NCI-H510A (cell line): ENCODE measurements around the gene ATP4A.
A peak's percentile ranks its signal among the peaks of the same experiment; 100 is the strongest.

Experiments
- DNase-seq: peaks from one replicate; lab custom pipeline; 2025; lab: John Stamatoyannopoulos, UW

The ATP4A gene

GRCh38 chr19:35524181-35524837 lies 39.1 kb downstream of the ATP4A start:
- no peak for DNase-seq

- no peak for DNase-seq
These were observed 40.6 kb downstream of the ATP4A start for GRCh38 chr19:35522745-35523327.

GRCh38 chr19:35521124-35521743 lies 42.2 kb downstream of the ATP4A start:
- DNase-seq: no peak

GRCh38 chr19:35519291-35519690 lies 44.2 kb downstream of the ATP4A start:
- no peak for DNase-seq

GRCh38 chr19:35518313-35518712 lies 45.1 kb downstream of the ATP4A start:
- DNase-seq: no peak

- DNase-seq: no peak
These were observed 46.1 kb downstream of the ATP4A start for GRCh38 chr19:35517342-35517741.

GRCh38 chr19:35516310-35516709 lies 47.1 kb downstream of the ATP4A start:
- DNase-seq: no peak

- DNase-seq: no peak
These were observed 49.1 kb downstream of the ATP4A start for GRCh38 chr19:35514282-35514809.

- no peak for DNase-seq
These were observed 49.7 kb downstream of the ATP4A start, which contains the start of gene DMKN for GRCh38 chr19:35513628-35514281. DMKN (minus strand) TSS chr19:35513649; CDS start chr19:35513475, 174 bp downstream.

- no peak for DNase-seq
These were observed 50.4 kb downstream of the ATP4A start for GRCh38 chr19:35512831-35513627.

- no peak for DNase-seq
These were observed 52.1 kb downstream of the ATP4A start for GRCh38 chr19:35511337-35511736.

GRCh38 chr19:35510626-35510964 lies 52.9 kb downstream of the ATP4A start:
- DNase-seq: no peak

- DNase-seq: peak; percentile 24
These were observed 53.4 kb downstream of the ATP4A start for GRCh38 chr19:35509861-35510625.

- no peak for DNase-seq
These were observed 54.3 kb downstream of the ATP4A start for GRCh38 chr19:35509018-35509652.

- DNase-seq: no peak
These were observed 55.3 kb downstream of the ATP4A start for GRCh38 chr19:35508129-35508528.

GRCh38 chr19:35507561-35507960 lies 55.9 kb downstream of the ATP4A start:
- DNase-seq: no peak

- DNase-seq: no peak
These were observed 57.4 kb downstream of the ATP4A start for GRCh38 chr19:35506011-35506410.

GRCh38 chr19:35502751-35503150 lies 60.7 kb downstream of the ATP4A start:
- DNase-seq: no peak

- no peak for DNase-seq
These were observed 61.8 kb downstream of the ATP4A start for GRCh38 chr19:35501684-35502083.

GRCh38 chr19:35500611-35501010 lies 62.8 kb downstream of the ATP4A start:
- DNase-seq: no peak
